Measurements from ENCODE around the gene KRTAP5-8. TPM values are rescaled to one million over a fixed set of nuclear protein-coding genes. Genes with fewer than 3 reads are reported as not detected.

KRTAP5-8 gene
- total RNA-seq, 1 donor from 2014 or later: 0.25 TPM

GRCh38 chr11:71499125-71499524 is 38.7 kb upstream of the KRTAP5-8 start:
- Mint-ChIP-seq H3K36me3 (peaks cover 30% of the 10 kb centered on the region), H3K27me3 (ENCODE audit: low read depth) (no peaks in the 10 kb centered on the region), H3K27ac (no peak overlapping the region), H3K9me3 (no peaks in the 10 kb centered on the region), H3K4me3 (no peak overlapping the region), H3K4me1 (no peaks in the 10 kb centered on the region)
- DNase-seq (ENCODE audit: low spot score in 2 of 2, unreplicated experiment in 2 of 2): peak in 1 of 2 experiments; percentile 26
- no peak for TF ChIP-seq CTCF (IDR thresholded peaks at IDR 0.05; ENCODE audit: unreplicated experiment)

- Mint-ChIP-seq H3K4me1 (peaks cover 2% of the 10 kb centered on the region), H3K27me3 (ENCODE audit: low read depth) (no peaks in the 10 kb centered on the region), H3K9me3 (no peaks in the 10 kb centered on the region), H3K27ac (no peak overlapping the region), H3K4me3 (no peak overlapping the region), H3K36me3 (peaks cover 30% of the 10 kb centered on the region)
- DNase-seq (ENCODE audit: low spot score in 2 of 2, unreplicated experiment in 2 of 2): peak in 1 of 2 experiments; percentile 22
- no peak for TF ChIP-seq CTCF (IDR thresholded peaks at IDR 0.05; ENCODE audit: unreplicated experiment)
Observed at GRCh38 chr11:71499546-71499945, 38.3 kb upstream of the KRTAP5-8 start.

DNA sequence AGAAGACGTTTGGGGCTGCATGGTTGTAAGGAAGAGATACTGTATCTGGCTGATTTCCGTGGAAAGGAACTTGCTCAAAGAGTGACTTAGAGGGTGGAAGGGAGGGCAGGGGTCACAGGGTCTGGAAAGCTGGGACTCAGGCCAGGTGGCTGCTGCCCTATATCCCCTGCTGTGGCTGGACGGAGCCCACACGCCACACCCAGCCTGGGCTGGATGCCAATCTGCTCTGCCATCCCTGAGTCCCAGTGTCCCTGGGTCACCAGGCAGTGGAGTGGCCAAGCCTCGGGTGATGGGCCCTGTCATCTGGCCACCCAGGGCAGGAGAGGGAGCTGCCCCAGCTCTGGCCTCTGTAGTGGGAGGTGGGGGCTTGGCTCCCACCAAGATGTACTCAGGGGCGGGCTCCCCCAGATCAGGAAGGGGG is 37.2 kb upstream of the KRTAP5-8 start:
- Mint-ChIP-seq H3K36me3 (peaks cover 23% of the 10 kb centered on the region), H3K27me3 (ENCODE audit: low read depth) (no peaks in the 10 kb centered on the region), H3K4me3 (no peak overlapping the region), H3K9me3 (no peaks in the 10 kb centered on the region), H3K27ac (no peak overlapping the region), H3K4me1 (peaks cover 7% of the 10 kb centered on the region)
- peak in 1 of 2 experiments; percentile 16 for DNase-seq (ENCODE audit: low spot score in 2 of 2, unreplicated experiment in 2 of 2)
- no peak for TF ChIP-seq CTCF (IDR thresholded peaks at IDR 0.05; ENCODE audit: unreplicated experiment)

- no peak overlapping the region for H3K4me3 Mint-ChIP-seq
- H3K4me1 Mint-ChIP-seq: peaks cover 7% of the 10 kb centered on the region
- H3K27ac Mint-ChIP-seq: no peak overlapping the region
- peaks cover 28% of the 10 kb centered on the region for H3K36me3 Mint-ChIP-seq
- TF ChIP-seq CTCF (IDR thresholded peaks at IDR 0.05; ENCODE audit: unreplicated experiment): no peak
- DNase-seq (ENCODE audit: low spot score in 2 of 2, unreplicated experiment in 2 of 2): peak in 1 of 2 experiments; percentile 28
- no peaks in the 10 kb centered on the region for H3K27me3 Mint-ChIP-seq (ENCODE audit: low read depth)
- H3K9me3 Mint-ChIP-seq: no peaks in the 10 kb centered on the region
Observed at GRCh38 chr11:71501071-71501985, 36.5 kb upstream of the KRTAP5-8 start.

DNA sequence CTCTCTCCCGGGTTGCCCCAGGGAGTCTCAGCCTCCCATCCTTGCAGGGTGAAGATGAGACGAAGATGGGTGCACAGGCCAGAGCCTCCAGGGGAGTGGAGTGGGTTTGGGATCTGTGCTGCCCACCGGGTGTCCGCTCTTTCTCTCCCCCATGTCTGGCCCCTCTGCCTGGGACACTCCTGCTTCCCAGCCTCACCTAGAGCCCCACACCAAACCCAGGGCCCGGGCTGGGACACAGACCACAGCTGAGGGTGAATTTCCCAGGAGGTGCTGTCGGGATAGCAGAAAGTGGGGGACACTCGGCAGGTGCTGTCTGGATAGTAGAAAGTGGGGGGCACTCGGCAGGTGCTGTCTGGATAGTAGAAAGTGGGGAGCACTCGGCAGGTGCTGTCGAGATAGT is 35.8 kb upstream of the KRTAP5-8 start:
- Mint-ChIP-seq H3K27ac (no peak overlapping the region), H3K4me1 (peaks cover 7% of the 10 kb centered on the region), H3K27me3 (ENCODE audit: low read depth) (no peaks in the 10 kb centered on the region), H3K9me3 (peaks cover 5% of the 10 kb centered on the region), H3K36me3 (peaks cover 29% of the 10 kb centered on the region), H3K4me3 (no peak overlapping the region)
- DNase-seq (ENCODE audit: low spot score in 2 of 2, unreplicated experiment in 2 of 2): peak in 1 of 2 experiments; percentile 27
- TF ChIP-seq CTCF (IDR thresholded peaks at IDR 0.05; ENCODE audit: unreplicated experiment): no peak
